HepG2 (cell line): ENCODE results near the gene CLEC16A. TPM values are rescaled to one million over a fixed set of nuclear protein-coding genes. Genes with fewer than 3 reads are reported as not detected.

Experiments
- ATAC-seq: fragments of 200-7000 bp; cut with Tn5 transposase; 3 replicates; pipeline ENCODE4 v1.9.1; 2020; ENCODE audit warnings: mild to moderate bottlenecking, moderate library complexity
- BruUV-seq: library from RNA; stranded (reverse); fragments of 400-500 nt; replicated peaks from 2 replicates; lab custom pipeline; 2021; lab: Mats Ljungman, UMichigan
- CTCF ChIA-PET: fragments of 300-600 bp; formaldehyde crosslinking; extraction: SDS; loops from one replicate; lab custom pipeline; 2021; ENCODE audit warnings: low total read pairs, inconsistent platforms, low intra/inter-chr PET ratio; lab: Yijun Ruan, JAX
- POLR2A ChIA-PET: fragments of 350-600 bp; sonication (Branson Sonifier 250); formaldehyde crosslinking; loops from one replicate; lab custom pipeline; 2020; ENCODE audit warnings: antibody characterized with exemption, inconsistent platforms; lab: Yijun Ruan, JAX
- DNase-seq: peaks from one replicate; pipeline ENCODE4 v3.0.0-alpha.2; 2015; ENCODE audit warnings: low spot score
- FAIRE-seq: peaks from 3 replicates; lab custom pipeline; 2011; peaks lifted over from hg19 to GRCh38; lab: Jason Lieb, UNC
- H2AFZ ChIP-seq: one replicate; pipeline ENCODE4 v1.6.1; 2011; ENCODE audit warnings: low read length, inconsistent platforms
- H3K27ac ChIP-seq: fragments of 300-600 bp; 3 replicates; pipeline ENCODE4 v1.8.0; 2011; ENCODE audit warnings: mixed run types, mild to moderate bottlenecking, mixed read lengths, low read length, inconsistent platforms; ENCODE audit not compliant: insufficient read depth; ENCODE audit errors: extremely low read length
- H3K27me3 ChIP-seq, 2 experiments: fragments of 200-600 bp in 1 of 2; 2 replicates in 1 of 2; 3 replicates in 1 of 2; pipeline versions ENCODE4 v1.6.0 to v1.8.0; 2011; ENCODE audit warnings: low read length in 2 of 2, mild to moderate bottlenecking in 2 of 2, moderate library complexity in 2 of 2, inconsistent platforms in 1 of 2; ENCODE audit not compliant: insufficient read depth in 2 of 2, control insufficient read depth in 1 of 2
- H3K36me3 ChIP-seq, 2 experiments: fragments of 200-600 bp in 1 of 2; replicated peaks in 1 of 2; 2 replicates in 1 of 2; 3 replicates in 1 of 2; pipeline versions ENCODE4 v1.5.1 to v1.8.0; 2011; ENCODE audit warnings: low read length in 2 of 2, inconsistent platforms in 1 of 2; ENCODE audit not compliant: insufficient read depth in 2 of 2, control insufficient read depth in 1 of 2
- H3K4me1 ChIP-seq: 2 replicates; pipeline ENCODE4 v1.5.1; 2012; ENCODE audit warnings: low read length, inconsistent platforms; ENCODE audit not compliant: insufficient read depth
- H3K4me2 ChIP-seq: 2 replicates; pipeline ENCODE4 v1.6.0; 2011; ENCODE audit warnings: low read depth, low read length, inconsistent platforms
- H3K4me3 ChIP-seq, 3 experiments: fragments of 200-600 bp in 1 of 3; sonication (generic), shearing (Covaris generic) in 1 of 3; replicated peaks in 1 of 3; 2 replicates each; pipeline ENCODE4 v1.5.1; 2011 to 2016; ENCODE audit warnings: low read length in 3 of 3, inconsistent platforms in 2 of 3, low read depth in 2 of 3, mild to moderate bottlenecking in 2 of 3, control low read depth in 1 of 3, mixed read lengths in 1 of 3; ENCODE audit not compliant: insufficient read depth in 1 of 3
- H3K79me2 ChIP-seq: one replicate; pipeline ENCODE4 v1.6.1; 2011; ENCODE audit warnings: low read length, inconsistent platforms; ENCODE audit not compliant: insufficient read depth
- H3K9ac ChIP-seq: 2 replicates; pipeline ENCODE4 v1.6.0; 2011; ENCODE audit warnings: mild to moderate bottlenecking, low read depth, low read length, inconsistent platforms; ENCODE audit not compliant: insufficient read depth
- H3K9me3 ChIP-seq: 2 replicates; pipeline ENCODE4 v1.5.1; 2012; ENCODE audit warnings: mild to moderate bottlenecking, low read length
- H4K20me1 ChIP-seq: 2 replicates; pipeline ENCODE4 v1.6.0; 2011; ENCODE audit warnings: inconsistent platforms, mild to moderate bottlenecking, low read length, moderate library complexity; ENCODE audit not compliant: insufficient read depth
- BCL3 ChIP-seq: sonication (generic); formaldehyde crosslinking; IDR thresholded peaks from 2 replicates; pipeline ENCODE4 v1.5.1; 2020; ENCODE audit warnings: mild to moderate bottlenecking, missing genetic modification reagents, moderate library complexity
- CCAR2 ChIP-seq: fragments of 200-400 bp; formaldehyde crosslinking; optimal IDR thresholded peaks from 2 replicates; pipeline ENCODE3; 2018; ENCODE audit warnings: low read depth, mild to moderate bottlenecking, low read length, moderate library complexity
- CHD4 ChIP-seq: fragments of 200-600 bp; sonication (generic); IDR thresholded peaks from 2 replicates; pipeline ENCODE4 v1.7.0; 2017; ENCODE audit warnings: mild to moderate bottlenecking, low read length, borderline replicate concordance
- ERF ChIP-seq: IDR thresholded peaks from 2 replicates; pipeline ENCODE4 v1.6.1; 2018; ENCODE audit warnings: missing biosample characterization, missing genetic modification reagents
- HOXA3 ChIP-seq: sonication (generic); formaldehyde crosslinking; IDR thresholded peaks from 2 replicates; pipeline ENCODE4 v1.5.0; 2020; ENCODE audit warnings: missing genetic modification reagents
- NBN ChIP-seq: fragments of 450-650 bp; conservative IDR thresholded peaks from 2 replicates; pipeline ENCODE4 v1.6.1; 2017
- NPAS2 ChIP-seq: sonication (generic); formaldehyde crosslinking; IDR thresholded peaks from 2 replicates; pipeline ENCODE4 v1.8.0; 2022; ENCODE audit warnings: mild to moderate bottlenecking, missing genetic modification reagents, borderline replicate concordance
- NR2F1 ChIP-seq, 2 experiments: fragments of 450-650 bp in 1 of 2; formaldehyde crosslinking in 1 of 2; IDR thresholded peaks; 2 replicates each; pipeline versions ENCODE4 v1.5.0 to v1.6.1; 2016 to 2020; ENCODE audit warnings: mild to moderate bottlenecking in 1 of 2, missing compliant biosample characterization in 1 of 2, missing genetic modification reagents in 1 of 2, moderate library complexity in 1 of 2
- SALL2 ChIP-seq: sonication (generic); formaldehyde crosslinking; IDR thresholded peaks from 2 replicates; pipeline ENCODE4 v1.8.1; 2023; ENCODE audit warnings: mild to moderate bottlenecking, missing genetic modification reagents, inconsistent platforms
- SRSF4 ChIP-seq: fragments of 200-400 bp; formaldehyde crosslinking; IDR thresholded peaks from one replicate; pipeline ENCODE4 v1.6.1; 2018; ENCODE audit warnings: mild to moderate bottlenecking, low read depth, low read length, moderate library complexity; ENCODE audit not compliant: poor library complexity, severe bottlenecking
- SRY ChIP-seq: sonication (generic); formaldehyde crosslinking; IDR thresholded peaks from 2 replicates; pipeline ENCODE4 v1.8.0; 2022; ENCODE audit warnings: mild to moderate bottlenecking, missing genetic modification reagents
- THAP11 ChIP-seq: IDR thresholded peaks from 2 replicates; pipeline ENCODE4 v1.6.1; 2016; ENCODE audit warnings: missing biosample characterization, missing genetic modification reagents
- ZNF230 ChIP-seq: sonication (generic); formaldehyde crosslinking; IDR thresholded peaks from 2 replicates; pipeline ENCODE4 v1.4.0; 2020; ENCODE audit warnings: mild to moderate bottlenecking, missing genetic modification reagents
- ZNF253 ChIP-seq: sonication (generic); formaldehyde crosslinking; IDR thresholded peaks from 2 replicates; pipeline ENCODE4 v1.8.0; 2022; ENCODE audit warnings: mild to moderate bottlenecking, missing genetic modification reagents, borderline replicate concordance
- WGBS: methylation state at CpG from one replicate; pipeline ENCODE4 v1.1.6; 2017; ENCODE audit warnings: low lambda C conversion rate; 5-methylcytosine and 5-hydroxymethylcytosine counted together
- in situ Hi-C: cut with HindIII; loops from 2 replicates; pipeline ENCODE4 v1.10.0; 2017; ENCODE audit warnings: low pct_unique_long_range_greater_than_20kb; ENCODE audit not compliant: extremely low pct_ligation_motif_present
- intact Hi-C: fragments of 100-400 bp; cut with micrococcal nuclease; formaldehyde crosslinking; loops from one replicate; pipeline ENCODE4 v1.10.0; 2022; ENCODE audit not compliant: unreplicated experiment
- polyA plus RNA-seq, 8 experiments: library from polyadenylated mRNA; depleted of rRNA in 3 of 8; stranded (reverse) in 7 of 8; unstranded in 1 of 8; fragments of >200 nt; fragmentation: Illumina TruSeq in 4 of 8; extraction: Trizol in 4 of 8; gene quantifications; 2 replicates each; pipeline versions ENCODE4 v1.2.1 to v1.2.3, GENCODE V29; 2011 to 2016; ENCODE audit warnings: low read depth in 4 of 8, missing spikeins in 1 of 8, mixed read lengths in 1 of 8; ENCODE audit not compliant: insufficient read depth in 1 of 8
- total RNA-seq, 5 experiments: library from RNA; depleted of rRNA; stranded (reverse); fragments of >200 nt; fragmentation: Illumina TruSeq; extraction: Trizol; gene quantifications; 2 replicates each; pipeline ENCODE4 v1.2.3, GENCODE V29; 2016; ENCODE audit warnings: low read depth in 1 of 5
- TF ChIP-seq, protein P1 (sequence below): sonication (generic); formaldehyde crosslinking; IDR thresholded peaks from 2 replicates; pipeline ENCODE4 v1.5.0; 2020; ENCODE audit warnings: missing genetic modification reagents, mild to moderate bottlenecking, borderline replicate concordance
- TF ChIP-seq, protein P2 (sequence below): sonication (generic); formaldehyde crosslinking; IDR thresholded peaks from 2 replicates; pipeline ENCODE4 v1.4.0; 2020; ENCODE audit warnings: low read depth, mild to moderate bottlenecking, missing genetic modification reagents
- TF ChIP-seq, protein P3 (sequence below): sonication (generic); formaldehyde crosslinking; IDR thresholded peaks from 2 replicates; pipeline ENCODE4 v1.5.0; 2020; ENCODE audit warnings: mild to moderate bottlenecking, missing genetic modification reagents

The CLEC16A gene
- total and polyA plus RNA-seq, 2 of the 13 experiments (the other 11 are each of a cell fraction or from before 2014, with no cell fraction given): 8.5 to 10.3 TPM

- H3K4me3 ChIP-seq: no peak overlapping the region
- peak; percentile 45 for DNase-seq
- ATAC-seq: peak; percentile 82
- FAIRE-seq: peak; percentile 60
- peaks cover 28% of the 10 kb centered on the region for H3K4me1 ChIP-seq
- H2AFZ ChIP-seq: no peak overlapping the region
- whole genome bisulfite sequencing: 86% methylated on average over 4 of the region's 4 CpGs
- no TSS peak for BruUV-seq
- no peaks in the 10 kb centered on the region for H3K79me2 ChIP-seq
- H3K27ac ChIP-seq: no peak overlapping the region
- H3K36me3 ChIP-seq: peaks cover 0 to 13% of the 10 kb centered on the region in 2 experiments; a peak in 2 of 5 replicates
- no peak overlapping the region for H3K4me2 ChIP-seq
- intact Hi-C loops: no loop called here
- POLR2A ChIA-PET: no interaction called here
- H3K9ac ChIP-seq: no peak overlapping the region
- CTCF ChIA-PET: interaction anchor here (1.0 to 1.1 kb wide), 2 partner anchors 10 to 18 kb away, joined by 3 to 4 read pairs; no protein-coding TSS in a partner anchor
- no peaks in the 10 kb centered on the region for H3K9me3 ChIP-seq
- H3K27me3 ChIP-seq: no peaks in the 10 kb centered on the region
- no peaks in the 10 kb centered on the region for H4K20me1 ChIP-seq
- in situ Hi-C loops: no loop called here
- TF ChIP-seq, protein P1, sequence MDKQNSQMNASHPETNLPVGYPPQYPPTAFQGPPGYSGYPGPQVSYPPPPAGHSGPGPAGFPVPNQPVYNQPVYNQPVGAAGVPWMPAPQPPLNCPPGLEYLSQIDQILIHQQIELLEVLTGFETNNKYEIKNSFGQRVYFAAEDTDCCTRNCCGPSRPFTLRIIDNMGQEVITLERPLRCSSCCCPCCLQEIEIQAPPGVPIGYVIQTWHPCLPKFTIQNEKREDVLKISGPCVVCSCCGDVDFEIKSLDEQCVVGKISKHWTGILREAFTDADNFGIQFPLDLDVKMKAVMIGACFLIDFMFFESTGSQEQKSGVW: no peak
- TF ChIP-seq SRY (CRISPR knock-in tag) (no peak), ZNF253 (CRISPR knock-in tag) (no peak), THAP11 (CRISPR knock-in tag) (0 out of 2 replicates have a peak, but pooled peaks have one; percentile 37), ZNF230 (CRISPR knock-in tag) (no peak), HOXA3 (peak; percentile 43; the same call in 1 of the 2 replicates), NR2F1 (CRISPR knock-in tag; IDR thresholded peaks at IDR 0.05) (no peak), NPAS2 (CRISPR knock-in tag) (no peak), CCAR2 (no peak), ERF (0 out of 2 replicates have a peak, but pooled peaks have one; percentile 11), BCL3 (CRISPR knock-in tag) (no peak), SRSF4 (no peak), CHD4 (no peak), NBN (no peak), SALL2 (CRISPR knock-in tag) (no peak)
- TF ChIP-seq, protein P2, sequence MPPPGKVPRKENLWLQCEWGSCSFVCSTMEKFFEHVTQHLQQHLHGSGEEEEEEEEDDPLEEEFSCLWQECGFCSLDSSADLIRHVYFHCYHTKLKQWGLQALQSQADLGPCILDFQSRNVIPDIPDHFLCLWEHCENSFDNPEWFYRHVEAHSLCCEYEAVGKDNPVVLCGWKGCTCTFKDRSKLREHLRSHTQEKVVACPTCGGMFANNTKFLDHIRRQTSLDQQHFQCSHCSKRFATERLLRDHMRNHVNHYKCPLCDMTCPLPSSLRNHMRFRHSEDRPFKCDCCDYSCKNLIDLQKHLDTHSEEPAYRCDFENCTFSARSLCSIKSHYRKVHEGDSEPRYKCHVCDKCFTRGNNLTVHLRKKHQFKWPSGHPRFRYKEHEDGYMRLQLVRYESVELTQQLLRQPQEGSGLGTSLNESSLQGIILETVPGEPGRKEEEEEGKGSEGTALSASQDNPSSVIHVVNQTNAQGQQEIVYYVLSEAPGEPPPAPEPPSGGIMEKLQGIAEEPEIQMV (CRISPR knock-in tag): no peak
- TF ChIP-seq, protein P3, sequence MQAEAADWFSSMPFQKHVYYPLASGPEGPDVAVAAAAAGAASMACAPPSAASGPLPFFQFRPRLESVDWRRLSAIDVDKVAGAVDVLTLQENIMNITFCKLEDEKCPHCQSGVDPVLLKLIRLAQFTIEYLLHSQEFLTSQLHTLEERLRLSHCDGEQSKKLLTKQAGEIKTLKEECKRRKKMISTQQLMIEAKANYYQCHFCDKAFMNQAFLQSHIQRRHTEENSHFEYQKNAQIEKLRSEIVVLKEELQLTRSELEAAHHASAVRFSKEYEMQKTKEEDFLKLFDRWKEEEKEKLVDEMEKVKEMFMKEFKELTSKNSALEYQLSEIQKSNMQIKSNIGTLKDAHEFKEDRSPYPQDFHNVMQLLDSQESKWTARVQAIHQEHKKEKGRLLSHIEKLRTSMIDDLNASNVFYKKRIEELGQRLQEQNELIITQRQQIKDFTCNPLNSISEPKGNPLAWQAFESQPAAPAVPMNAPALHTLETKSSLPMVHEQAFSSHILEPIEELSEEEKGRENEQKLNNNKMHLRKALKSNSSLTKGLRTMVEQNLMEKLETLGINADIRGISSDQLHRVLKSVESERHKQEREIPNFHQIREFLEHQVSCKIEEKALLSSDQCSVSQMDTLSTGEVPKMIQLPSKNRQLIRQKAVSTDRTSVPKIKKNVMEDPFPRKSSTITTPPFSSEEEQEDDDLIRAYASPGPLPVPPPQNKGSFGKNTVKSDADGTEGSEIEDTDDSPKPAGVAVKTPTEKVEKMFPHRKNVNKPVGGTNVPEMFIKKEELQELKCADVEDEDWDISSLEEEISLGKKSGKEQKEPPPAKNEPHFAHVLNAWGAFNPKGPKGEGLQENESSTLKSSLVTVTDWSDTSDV: no peak
Observed at GRCh38 chr16:10981697-10982216, 37.4 kb downstream of the CLEC16A start.
